BLaER1 (cell line): ENCODE results near the gene GNAL.

Source experiments
- H3K27ac ChIP-seq: shearing (Covaris generic); formaldehyde crosslinking; 2 replicates; pipeline ENCODE4 v1.8.1; 2022
- H3K27me3 ChIP-seq: shearing (Covaris generic); formaldehyde crosslinking; 2 replicates; pipeline ENCODE4 v1.8.1; 2022
- H3K36me3 ChIP-seq: shearing (Covaris generic); formaldehyde crosslinking; 2 replicates; pipeline ENCODE4 v1.8.1; 2022
- H3K4me1 ChIP-seq: shearing (Covaris generic); formaldehyde crosslinking; 2 replicates; pipeline ENCODE4 v1.8.1; 2022
- H3K4me2 ChIP-seq: shearing (Covaris generic); formaldehyde crosslinking; 2 replicates; pipeline ENCODE4 v1.8.1; 2022
- H3K4me3 ChIP-seq: shearing (Covaris generic); formaldehyde crosslinking; 2 replicates; pipeline ENCODE4 v1.8.1; 2022
- H3K9ac ChIP-seq: shearing (Covaris generic); formaldehyde crosslinking; 2 replicates; pipeline ENCODE4 v1.8.1; 2022
- H3K9me3 ChIP-seq: shearing (Covaris generic); formaldehyde crosslinking; 2 replicates; pipeline ENCODE4 v1.8.1; 2022
- H4K20me1 ChIP-seq: shearing (Covaris generic); formaldehyde crosslinking; 2 replicates; pipeline ENCODE4 v1.8.1; 2022
- Cebpa-rat ChIP-seq: shearing (Covaris generic); IDR thresholded peaks from 2 replicates; pipeline ENCODE4 v1.8.1; 2022

Gene GNAL

GRCh38 chr18:11668441-11669169 is 20.5 kb upstream of the GNAL start:
- Histone ChIP-seq H4K20me1 (no peaks in the 10 kb centered on the region), H3K4me2 (no peak overlapping the region), H3K4me3 (no peak overlapping the region), H3K9me3 (no peaks in the 10 kb centered on the region), H3K27ac (no peak overlapping the region), H3K27me3 (no peaks in the 10 kb centered on the region), H3K36me3 (no peaks in the 10 kb centered on the region), H3K4me1 (peaks cover 8% of the 10 kb centered on the region; the same call in 1 of the 2 replicates), H3K9ac (no peak overlapping the region)
- no peak for TF ChIP-seq Cebpa-rat

DNA sequence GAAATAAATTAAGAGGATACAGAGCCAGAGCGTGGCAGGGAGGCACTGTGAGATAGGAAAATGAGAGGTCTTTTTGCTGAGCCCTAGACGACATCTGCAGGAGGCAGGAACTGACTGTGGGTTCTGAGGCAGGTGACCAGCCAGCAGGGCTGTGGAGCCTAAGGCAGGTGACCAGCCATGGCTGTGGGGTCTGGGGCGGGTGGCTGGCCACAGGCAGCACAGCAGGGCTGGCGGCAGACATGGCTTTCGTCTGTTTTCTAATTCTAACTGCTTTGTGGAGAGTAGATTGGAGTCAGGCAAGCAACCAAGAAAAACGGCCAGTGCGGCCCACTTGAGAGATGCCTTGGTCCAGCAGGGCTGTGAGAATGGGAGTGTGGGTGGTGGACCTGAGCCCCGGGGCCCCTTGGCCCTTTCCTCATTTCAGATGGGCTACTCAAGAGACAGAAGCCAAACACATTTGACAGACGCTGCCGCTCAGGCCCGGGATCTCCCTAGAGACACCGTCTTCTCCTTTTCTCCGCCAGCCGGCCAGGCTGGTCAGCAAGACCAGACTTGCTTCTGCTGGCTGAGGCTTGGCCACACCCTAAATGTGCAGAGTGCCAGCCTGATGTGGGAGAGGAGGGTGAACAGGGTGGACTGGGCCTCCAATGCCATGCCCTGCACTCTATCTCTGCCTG is 19.7 kb upstream of the GNAL start:
- no peaks in the 10 kb centered on the region for H3K9me3 ChIP-seq
- TF ChIP-seq Cebpa-rat = no peak
- H3K27me3 ChIP-seq = no peaks in the 10 kb centered on the region
- H3K4me3 ChIP-seq = no peak overlapping the region
- peak overlapping the region; percentile 10; the same call in 1 of the 2 replicates for H3K4me2 ChIP-seq
- no peaks in the 10 kb centered on the region for H3K36me3 ChIP-seq
- no peak overlapping the region for H3K9ac ChIP-seq
- no peaks in the 10 kb centered on the region for H4K20me1 ChIP-seq
- H3K4me1 ChIP-seq = peaks cover 8% of the 10 kb centered on the region; the same call in 1 of the 2 replicates
- H3K27ac ChIP-seq = no peak overlapping the region

DNA sequence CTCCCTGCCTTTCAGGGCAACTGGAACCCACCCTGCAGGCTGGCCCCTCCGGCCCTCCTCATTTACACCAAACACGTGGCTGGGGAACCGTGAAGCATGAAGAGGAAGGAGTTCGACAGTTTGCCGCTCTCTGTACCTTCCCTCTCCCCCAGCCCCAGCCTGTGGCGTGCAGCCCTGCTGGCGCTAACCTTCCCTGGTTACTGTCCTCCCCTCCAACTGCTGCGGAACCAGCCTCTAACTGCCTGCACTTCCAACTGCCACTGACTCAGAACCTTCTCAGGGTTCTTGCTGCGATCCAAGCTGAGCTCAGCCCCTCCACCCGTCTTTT is 19.2 kb upstream of the GNAL start:
- Histone ChIP-seq H3K36me3 (no peaks in the 10 kb centered on the region), H3K27me3 (no peaks in the 10 kb centered on the region), H3K9me3 (no peaks in the 10 kb centered on the region), H3K27ac (no peak overlapping the region), H3K4me3 (no peak overlapping the region), H4K20me1 (no peaks in the 10 kb centered on the region), H3K9ac (no peak overlapping the region), H3K4me1 (peaks cover 8% of the 10 kb centered on the region; the same call in 1 of the 2 replicates), H3K4me2 (peak overlapping the region; percentile 10)
- no peak for TF ChIP-seq Cebpa-rat

DNA sequence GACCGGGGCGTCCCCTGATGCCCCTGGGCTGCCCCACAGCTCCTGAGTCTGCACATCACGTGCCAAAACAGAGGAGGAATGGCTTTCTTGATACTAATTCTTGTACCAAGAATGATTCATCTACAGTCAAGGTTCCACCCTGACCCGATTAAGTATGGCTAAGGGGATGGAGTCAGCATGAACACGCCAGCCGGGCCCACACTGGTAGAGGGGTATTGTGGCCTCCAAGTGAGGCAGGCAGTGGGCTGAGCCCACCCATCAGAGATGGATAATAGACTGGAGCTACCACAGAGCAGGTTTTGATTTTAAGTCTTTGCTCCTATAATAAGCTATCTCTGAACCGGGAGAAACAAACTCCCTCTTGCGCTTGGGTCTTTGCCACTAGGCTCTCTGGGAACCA is 17.9 kb upstream of the GNAL start:
- no peak overlapping the region for H3K27ac ChIP-seq
- no peaks in the 10 kb centered on the region for H4K20me1 ChIP-seq
- H3K27me3 ChIP-seq = no peaks in the 10 kb centered on the region
- no peak overlapping the region for H3K4me3 ChIP-seq
- H3K9ac ChIP-seq = no peak overlapping the region
- peaks cover 8% of the 10 kb centered on the region; the same call in 1 of the 2 replicates for H3K4me1 ChIP-seq
- H3K4me2 ChIP-seq = no peak overlapping the region
- no peak for TF ChIP-seq Cebpa-rat
- H3K36me3 ChIP-seq = no peaks in the 10 kb centered on the region
- no peaks in the 10 kb centered on the region for H3K9me3 ChIP-seq

GRCh38 chr18:11672198-11672597 is 16.9 kb upstream of the GNAL start:
- Histone ChIP-seq H3K27ac (no peak overlapping the region), H3K4me1 (peaks cover 8% of the 10 kb centered on the region; the same call in 1 of the 2 replicates), H4K20me1 (no peaks in the 10 kb centered on the region), H3K36me3 (no peaks in the 10 kb centered on the region), H3K4me3 (no peak overlapping the region), H3K4me2 (no peak overlapping the region), H3K9ac (no peak overlapping the region), H3K9me3 (no peaks in the 10 kb centered on the region), H3K27me3 (no peaks in the 10 kb centered on the region)
- TF ChIP-seq Cebpa-rat = no peak

GRCh38 chr18:11672846-11673454 is 16.1 kb upstream of the GNAL start:
- H3K36me3 ChIP-seq = no peaks in the 10 kb centered on the region
- no peak overlapping the region for H3K4me3 ChIP-seq
- H3K4me2 ChIP-seq = no peak overlapping the region
- H3K9me3 ChIP-seq = no peaks in the 10 kb centered on the region
- H3K27ac ChIP-seq = no peak overlapping the region
- TF ChIP-seq Cebpa-rat = no peak
- H4K20me1 ChIP-seq = no peaks in the 10 kb centered on the region
- peaks cover 8% of the 10 kb centered on the region; the same call in 1 of the 2 replicates for H3K4me1 ChIP-seq
- no peaks in the 10 kb centered on the region for H3K27me3 ChIP-seq
- no peak overlapping the region for H3K9ac ChIP-seq

GRCh38 chr18:11673560-11673959 is 15.5 kb upstream of the GNAL start:
- Histone ChIP-seq H3K9ac (no peak overlapping the region), H3K9me3 (no peaks in the 10 kb centered on the region), H3K4me3 (no peak overlapping the region), H4K20me1 (no peaks in the 10 kb centered on the region), H3K27me3 (no peaks in the 10 kb centered on the region), H3K27ac (no peak overlapping the region), H3K4me1 (peaks cover 8% of the 10 kb centered on the region; the same call in 1 of the 2 replicates), H3K36me3 (no peaks in the 10 kb centered on the region), H3K4me2 (no peak overlapping the region)
- TF ChIP-seq Cebpa-rat = no peak

GRCh38 chr18:11674119-11674518 is 14.9 kb upstream of the GNAL start:
- no peaks in the 10 kb centered on the region for H4K20me1 ChIP-seq
- no peak overlapping the region for H3K9ac ChIP-seq
- no peak overlapping the region for H3K27ac ChIP-seq
- H3K36me3 ChIP-seq = no peaks in the 10 kb centered on the region
- no peak for TF ChIP-seq Cebpa-rat
- no peak overlapping the region for H3K4me2 ChIP-seq
- H3K27me3 ChIP-seq = no peaks in the 10 kb centered on the region
- peaks cover 8% of the 10 kb centered on the region; the same call in 1 of the 2 replicates for H3K4me1 ChIP-seq
- H3K4me3 ChIP-seq = no peak overlapping the region
- no peaks in the 10 kb centered on the region for H3K9me3 ChIP-seq

DNA sequence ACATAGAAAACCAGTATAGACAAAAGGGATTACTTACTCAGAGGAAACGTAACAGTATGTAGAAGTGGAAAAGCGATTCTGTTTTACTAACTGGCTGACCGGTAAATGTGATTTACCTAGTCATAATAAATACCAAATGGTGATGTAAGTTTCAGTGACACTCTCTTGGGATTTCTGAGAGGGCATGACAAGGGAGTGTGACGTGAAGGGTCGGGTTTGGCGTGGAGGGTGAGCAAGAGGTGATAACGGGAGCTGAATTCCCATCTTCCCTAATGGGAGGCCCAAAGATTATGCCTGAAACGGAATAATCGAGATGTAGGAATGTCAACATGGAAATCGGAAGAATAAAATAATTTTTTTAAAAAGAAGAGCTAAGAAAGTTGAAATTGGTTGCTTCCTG is 12.7 kb upstream of the GNAL start:
- Histone ChIP-seq H3K4me1 (no peaks in the 10 kb centered on the region), H3K27ac (no peak overlapping the region), H3K9me3 (no peaks in the 10 kb centered on the region), H4K20me1 (no peaks in the 10 kb centered on the region), H3K36me3 (no peaks in the 10 kb centered on the region), H3K9ac (no peak overlapping the region), H3K27me3 (no peaks in the 10 kb centered on the region), H3K4me3 (no peak overlapping the region), H3K4me2 (no peak overlapping the region)
- no peak for TF ChIP-seq Cebpa-rat

GRCh38 chr18:11676867-11677266 is 12.2 kb upstream of the GNAL start:
- H3K27ac ChIP-seq = no peak overlapping the region
- H3K27me3 ChIP-seq = no peaks in the 10 kb centered on the region
- TF ChIP-seq Cebpa-rat = no peak
- no peak overlapping the region for H3K4me3 ChIP-seq
- no peak overlapping the region for H3K4me2 ChIP-seq
- no peaks in the 10 kb centered on the region for H4K20me1 ChIP-seq
- no peaks in the 10 kb centered on the region for H3K36me3 ChIP-seq
- H3K9me3 ChIP-seq = no peaks in the 10 kb centered on the region
- H3K9ac ChIP-seq = no peak overlapping the region
- H3K4me1 ChIP-seq = no peaks in the 10 kb centered on the region
